LHCN-M2 (cell line): ENCODE data around the gene ANKRD63. TPM values are rescaled to one million over a fixed set of nuclear protein-coding genes. Genes with fewer than 3 reads are reported as not detected.
A peak's percentile ranks its signal among the peaks of the same experiment; 100 is the strongest.

Experiments
- DNase-seq: peaks from one replicate; pipeline ENCODE4 v3.0.0-alpha.2; 2012; ENCODE audit warnings: low read depth
- total RNA-seq: library from RNA; depleted of rRNA; stranded (reverse); fragments of >200 nt; gene quantifications from 2 replicates; pipeline ENCODE4 v1.2.3, GENCODE V29; 2014

Gene ANKRD63
- total RNA-seq, 1 experiment from 2014 or later, result not detected

DNA sequence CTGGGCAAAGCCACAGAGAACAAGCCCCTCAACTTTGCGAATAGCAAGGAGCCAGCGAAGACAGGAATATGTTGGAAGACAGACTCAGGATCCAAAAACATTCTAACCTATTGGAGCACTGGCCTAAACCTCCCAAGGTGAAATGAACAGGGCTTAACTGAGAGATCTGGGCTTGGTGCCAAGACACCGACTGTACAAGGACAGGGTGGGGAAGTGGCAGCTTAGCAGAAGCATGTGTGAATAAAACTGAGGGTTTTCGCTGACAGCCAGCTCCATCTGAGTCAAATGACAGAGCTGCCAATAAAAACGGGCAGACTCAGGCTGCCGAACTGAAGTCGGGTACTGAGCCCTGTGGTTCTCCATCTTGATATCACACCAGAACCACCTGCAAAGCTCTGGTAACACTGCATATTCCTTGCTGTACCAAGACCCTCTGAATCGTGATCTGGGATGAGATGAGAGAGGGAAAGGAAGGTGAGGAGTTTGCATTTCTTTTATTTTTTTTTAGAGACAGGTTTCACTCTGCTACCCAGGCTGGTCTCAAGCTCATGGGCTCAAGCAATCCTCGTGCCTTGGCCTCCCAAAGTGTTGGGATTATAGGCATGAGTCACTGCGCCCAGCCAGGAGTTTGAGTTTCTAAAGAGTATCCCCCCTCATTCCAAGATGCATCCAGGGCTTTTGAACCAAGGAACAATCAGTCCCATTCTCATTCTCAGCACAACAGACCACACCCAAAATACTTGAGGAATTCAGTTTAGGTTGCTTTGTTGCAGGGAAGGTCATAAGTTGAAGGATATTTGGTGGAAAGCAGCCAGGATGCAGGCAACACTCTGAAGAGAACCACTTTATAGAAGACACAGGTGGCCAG lies 30.9 kb upstream of the ANKRD63 start:
- DNase-seq, result peak; percentile 49

- no peak for DNase-seq
Observed at GRCh38 chr15:40312370-40313158, 29.7 kb upstream of the ANKRD63 start.

DNA sequence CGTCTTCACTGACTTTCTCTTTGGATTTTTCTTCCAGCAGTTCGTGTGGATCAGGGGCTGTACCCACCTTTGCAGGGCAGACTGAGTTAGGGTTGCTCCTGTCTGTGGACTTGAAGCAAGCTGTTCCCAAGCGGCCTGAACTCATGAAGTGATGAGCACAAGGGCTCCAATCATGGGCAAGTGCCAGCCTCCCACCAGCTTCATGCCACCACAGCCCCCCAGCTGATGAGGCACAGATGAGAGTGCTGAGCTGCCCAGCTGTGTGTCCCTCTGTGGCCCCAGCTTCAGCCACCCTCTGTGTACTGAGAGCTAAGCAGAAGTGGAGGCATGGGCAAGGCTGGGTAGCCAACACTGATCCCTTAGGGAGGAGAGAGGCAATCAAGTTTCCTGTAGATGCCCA lies 28.1 kb upstream of the ANKRD63 start:
- DNase-seq, result no peak

- DNase-seq, result no peak
Observed at GRCh38 chr15:40310001-40310959, 27.4 kb upstream of the ANKRD63 start.

GRCh38 chr15:40309344-40309862 lies 26.5 kb upstream of the ANKRD63 start:
- DNase-seq, result no peak

DNA sequence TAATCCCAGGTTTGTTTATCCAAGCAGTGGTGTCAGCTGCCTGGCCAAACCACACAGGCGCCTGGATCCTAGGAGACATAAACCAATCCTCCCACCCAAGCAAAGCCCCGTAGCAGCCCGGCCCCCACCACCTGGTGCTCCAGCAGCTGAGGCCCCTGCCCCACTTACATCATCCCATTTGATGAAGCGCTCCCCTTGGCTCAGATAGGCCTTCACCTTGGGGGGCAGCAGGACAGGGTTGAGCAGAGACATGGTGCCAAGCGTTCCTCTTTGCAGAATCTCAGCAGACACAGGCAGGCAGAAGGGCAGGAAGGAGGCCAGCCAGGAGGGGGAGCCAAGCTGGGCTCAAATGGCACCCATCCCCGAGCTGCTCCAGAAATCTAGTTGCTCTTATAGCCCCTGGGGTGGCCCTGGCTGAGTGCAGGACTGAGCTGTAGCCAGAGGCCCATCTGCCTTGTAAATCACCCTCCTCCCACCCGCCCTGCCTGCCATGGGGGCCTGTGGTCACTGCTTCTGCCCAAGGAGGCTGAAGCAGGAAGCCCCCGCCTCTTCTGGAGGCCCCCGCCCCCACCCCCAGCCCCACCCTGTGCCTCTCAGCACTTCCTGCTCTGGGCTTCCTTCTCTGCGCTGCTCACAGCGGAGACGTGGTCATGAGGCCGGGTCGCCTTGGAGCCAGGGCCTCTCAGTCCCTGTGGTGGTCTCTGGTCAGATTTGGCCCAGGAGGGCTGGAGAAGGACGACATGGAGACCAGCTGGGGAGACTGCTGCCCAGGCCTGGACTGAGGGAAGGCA lies 24.8 kb upstream of the ANKRD63 start, which contains the start of gene PLCB2:
Gene PLCB2, minus strand, starts transcription at position 515 of the 791 bp plus-strand sequence. Its CDS starts 263 bp downstream, at position 252.
- no peak for DNase-seq

- no peak for DNase-seq
Observed at GRCh38 chr15:40306908-40307307, 24.0 kb upstream of the ANKRD63 start.

DNA sequence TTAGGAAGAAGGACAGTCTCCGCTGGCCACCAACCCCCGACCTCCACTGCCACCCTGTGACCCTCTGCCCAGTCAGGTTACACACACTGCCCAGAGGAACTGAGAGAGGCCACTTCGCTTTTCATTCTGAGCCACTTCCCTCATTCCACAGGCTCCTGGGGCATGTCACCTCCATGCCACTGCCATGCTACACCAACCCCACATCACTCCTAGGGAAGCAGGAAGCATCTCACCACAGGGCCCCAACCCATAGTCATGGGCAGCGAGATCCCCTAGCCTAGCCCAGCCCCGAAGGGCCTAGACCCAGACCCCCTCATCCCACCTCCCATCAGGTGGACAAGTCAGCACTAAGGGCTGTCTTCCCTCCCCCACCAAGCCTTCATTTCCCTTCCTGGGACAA lies 23.5 kb upstream of the ANKRD63 start:
- no peak for DNase-seq

GRCh38 chr15:40305281-40305680 lies 22.4 kb upstream of the ANKRD63 start:
- DNase-seq, result no peak

DNA sequence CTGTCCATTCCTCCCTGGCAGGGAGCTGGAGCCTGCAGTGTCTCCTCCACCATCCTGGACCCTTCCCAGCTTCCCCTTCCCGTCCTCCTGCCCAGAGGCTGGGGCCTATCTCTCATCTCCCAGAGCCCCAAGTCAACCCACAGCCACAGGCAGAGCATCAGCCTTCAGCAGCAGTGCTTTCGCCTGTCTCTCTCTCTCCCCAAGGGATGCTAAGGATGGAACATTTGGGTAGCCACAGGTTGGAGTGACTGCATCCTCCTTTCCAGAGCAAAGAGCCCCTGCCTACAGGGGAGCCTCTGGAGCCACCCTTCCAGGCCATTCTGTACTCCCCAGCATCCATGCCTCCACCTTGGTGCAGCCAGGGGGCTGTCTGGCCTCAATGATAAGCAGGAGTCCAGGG lies 20.7 kb upstream of the ANKRD63 start:
- DNase-seq, result no peak

GRCh38 chr15:40302981-40303380 lies 20.1 kb upstream of the ANKRD63 start:
- no peak for DNase-seq

DNA sequence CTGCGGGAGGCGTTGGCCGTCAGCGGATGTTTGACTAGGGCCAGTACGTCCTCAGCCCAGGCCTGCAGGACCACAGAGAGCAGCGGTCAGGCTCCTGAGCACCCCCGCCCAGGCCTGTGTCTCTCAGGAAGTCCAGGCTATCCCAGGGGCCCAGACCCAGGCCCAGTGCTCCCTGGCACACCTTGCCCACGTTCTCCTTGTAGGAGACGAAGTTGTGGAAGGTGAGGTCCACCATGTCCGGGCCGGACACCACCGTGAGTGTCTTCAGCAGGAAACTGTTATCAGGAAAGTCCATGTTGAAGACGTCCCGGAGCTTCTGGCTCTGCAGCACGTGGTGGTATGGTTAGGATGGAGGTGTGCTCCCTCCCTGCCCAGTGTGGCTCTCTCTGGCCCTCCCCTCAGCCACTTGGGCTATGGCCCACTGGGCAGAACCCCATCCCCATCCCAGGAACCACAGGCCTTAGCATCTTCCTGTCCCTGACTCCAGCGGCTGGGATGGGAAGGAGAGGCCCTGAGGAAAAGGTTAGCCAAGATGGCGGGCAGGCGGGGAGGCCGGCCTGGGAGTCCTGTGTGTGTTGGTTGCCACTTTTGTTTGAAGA lies 19.5 kb upstream of the ANKRD63 start:
- DNase-seq, result no peak

GRCh38 chr15:40301467-40302179 lies 18.8 kb upstream of the ANKRD63 start:
- DNase-seq, result no peak

GRCh38 chr15:40300771-40301170 lies 17.9 kb upstream of the ANKRD63 start:
- no peak for DNase-seq

GRCh38 chr15:40300367-40300766 lies 17.5 kb upstream of the ANKRD63 start:
- no peak for DNase-seq

DNA sequence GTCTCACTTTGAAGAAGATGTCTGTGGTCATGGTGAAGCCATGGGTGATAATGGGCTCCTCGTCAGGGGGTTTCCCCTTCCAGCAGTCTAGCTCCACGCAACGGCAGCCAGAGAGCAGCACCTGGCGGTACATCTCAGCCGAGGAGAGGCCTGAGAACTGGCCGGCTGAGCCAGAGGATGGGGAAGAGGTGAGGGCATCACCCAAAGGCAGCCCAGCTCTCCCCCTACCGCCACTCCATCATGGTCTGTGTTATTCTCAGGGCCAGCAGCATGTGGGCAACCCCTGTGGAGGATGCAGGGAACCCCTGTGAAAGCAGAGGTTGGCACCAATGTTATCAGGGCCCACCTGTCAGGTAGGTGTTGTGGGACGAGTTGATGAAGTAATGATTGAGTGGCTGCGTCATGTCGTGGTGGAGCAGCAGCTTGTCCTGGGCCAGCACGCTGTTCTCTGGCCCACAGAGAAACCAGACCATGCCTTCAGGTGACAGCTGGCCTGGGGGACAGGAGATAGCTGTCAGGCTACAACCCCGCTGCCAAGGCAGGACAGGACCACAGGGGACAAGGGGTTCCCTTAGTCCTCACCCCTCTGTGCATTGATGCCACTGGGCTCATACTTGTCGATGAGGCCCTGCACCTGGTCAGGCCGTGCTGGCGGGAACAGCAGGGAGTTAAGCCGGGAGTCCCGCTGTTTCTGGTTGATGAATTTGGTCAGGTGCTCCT lies 15.5 kb upstream of the ANKRD63 start:
- no peak for DNase-seq

- no peak for DNase-seq
Observed at GRCh38 chr15:40297356-40297755, 14.5 kb upstream of the ANKRD63 start.

GRCh38 chr15:40296561-40297230 lies 13.8 kb upstream of the ANKRD63 start:
- no peak for DNase-seq
